Duodenal mucosa (tissue), 2 donors: ENCODE data around the gene MRPL23.

ENCODE experiments used
- H3K27ac ChIP-seq: one replicate; pipeline ENCODE4 v1.7.0; 2013; ENCODE audit warnings: low read depth, low read length
- H3K27me3 ChIP-seq, 2 donors: one replicate each; pipeline ENCODE4 v1.7.0; 2013; ENCODE audit warnings: low read length in 2 of 2, control low read depth in 1 of 2; ENCODE audit not compliant: insufficient read depth in 2 of 2, control insufficient read depth in 1 of 2
- H3K36me3 ChIP-seq, 2 donors: one replicate each; pipeline ENCODE4 v1.7.0; 2013; ENCODE audit warnings: low read length in 2 of 2, control low read depth in 1 of 2; ENCODE audit not compliant: insufficient read depth in 2 of 2, control insufficient read depth in 1 of 2
- H3K4me1 ChIP-seq, 2 donors: one replicate each; pipeline ENCODE4 v1.7.0; 2013; ENCODE audit warnings: low read length in 2 of 2, control low read depth in 1 of 2; ENCODE audit not compliant: insufficient read depth in 2 of 2, control insufficient read depth in 1 of 2
- H3K4me3 ChIP-seq, 2 donors: one replicate each; pipeline ENCODE4 v1.7.0; 2013; ENCODE audit warnings: low read length in 2 of 2, low read depth in 1 of 2
- H3K9ac ChIP-seq, 2 donors: one replicate each; pipeline ENCODE4 v1.7.0; 2013; ENCODE audit warnings: low read length in 2 of 2, low read depth in 1 of 2
- H3K9me3 ChIP-seq, 2 donors: one replicate each; pipeline ENCODE4 v1.7.0; 2013; ENCODE audit warnings: low read length in 2 of 2, control low read depth in 1 of 2; ENCODE audit not compliant: control insufficient read depth in 1 of 2

The MRPL23 gene

GRCh38 chr11:1963864-1964263, 16.7 kb downstream of the MRPL23 start:
- H3K9me3 ChIP-seq: no peaks in the 10 kb centered on the region
- no peaks in the 10 kb centered on the region for H3K4me1 ChIP-seq
- H3K9ac ChIP-seq: no peak overlapping the region
- no peak overlapping the region for H3K4me3 ChIP-seq
- H3K27ac ChIP-seq: no peak overlapping the region
- no peaks in the 10 kb centered on the region for H3K27me3 ChIP-seq
- no peaks in the 10 kb centered on the region for H3K36me3 ChIP-seq

- Histone ChIP-seq H3K27me3 (no peaks in the 10 kb centered on the region), H3K4me1 (no peaks in the 10 kb centered on the region), H3K36me3 (no peaks in the 10 kb centered on the region), H3K9me3 (no peaks in the 10 kb centered on the region), H3K27ac (no peak overlapping the region), H3K9ac (no peak overlapping the region), H3K4me3 (no peak overlapping the region)
Measured at GRCh38 chr11:1964348-1964747, 17.2 kb downstream of the MRPL23 start.

- no peaks in the 10 kb centered on the region for H3K36me3 ChIP-seq
- H3K4me1 ChIP-seq: no peaks in the 10 kb centered on the region
- no peak overlapping the region for H3K4me3 ChIP-seq
- no peak overlapping the region for H3K9ac ChIP-seq
- no peak overlapping the region for H3K27ac ChIP-seq
- no peaks in the 10 kb centered on the region for H3K27me3 ChIP-seq
- no peaks in the 10 kb centered on the region for H3K9me3 ChIP-seq
Measured at GRCh38 chr11:1964955-1965354, 17.8 kb downstream of the MRPL23 start.

- no peaks in the 10 kb centered on the region for H3K9me3 ChIP-seq
- no peaks in the 10 kb centered on the region for H3K27me3 ChIP-seq
- no peaks in the 10 kb centered on the region for H3K4me1 ChIP-seq
- H3K9ac ChIP-seq: no peak overlapping the region
- H3K36me3 ChIP-seq: no peaks in the 10 kb centered on the region
- H3K4me3 ChIP-seq: no peak overlapping the region
- no peak overlapping the region for H3K27ac ChIP-seq
Measured at GRCh38 chr11:1966531-1966930, 19.4 kb downstream of the MRPL23 start.

- H3K36me3 ChIP-seq: no peaks in the 10 kb centered on the region
- H3K4me3 ChIP-seq: no peak overlapping the region
- no peaks in the 10 kb centered on the region for H3K27me3 ChIP-seq
- H3K27ac ChIP-seq: no peak overlapping the region
- H3K9ac ChIP-seq: no peak overlapping the region
- no peaks in the 10 kb centered on the region for H3K4me1 ChIP-seq
- H3K9me3 ChIP-seq: no peaks in the 10 kb centered on the region
Measured at GRCh38 chr11:1967641-1968225, 20.6 kb downstream of the MRPL23 start.

- no peak overlapping the region for H3K9ac ChIP-seq
- H3K27ac ChIP-seq: no peak overlapping the region
- H3K27me3 ChIP-seq: no peaks in the 10 kb centered on the region
- H3K9me3 ChIP-seq: no peaks in the 10 kb centered on the region
- H3K36me3 ChIP-seq: no peaks in the 10 kb centered on the region
- H3K4me3 ChIP-seq: no peak overlapping the region
- H3K4me1 ChIP-seq: no peaks in the 10 kb centered on the region
Measured at GRCh38 chr11:1968454-1969002, 21.4 kb downstream of the MRPL23 start.

- H3K4me3 ChIP-seq: no peak overlapping the region
- H3K36me3 ChIP-seq: no peaks in the 10 kb centered on the region
- no peaks in the 10 kb centered on the region for H3K9me3 ChIP-seq
- no peak overlapping the region for H3K9ac ChIP-seq
- H3K4me1 ChIP-seq: no peaks in the 10 kb centered on the region
- no peak overlapping the region for H3K27ac ChIP-seq
- no peaks in the 10 kb centered on the region for H3K27me3 ChIP-seq
Measured at GRCh38 chr11:1969035-1969434, 21.9 kb downstream of the MRPL23 start.

- Histone ChIP-seq H3K27me3 (no peaks in the 10 kb centered on the region), H3K4me3 (no peak overlapping the region), H3K36me3 (no peaks in the 10 kb centered on the region), H3K27ac (no peak overlapping the region), H3K4me1 (no peaks in the 10 kb centered on the region), H3K9me3 (no peaks in the 10 kb centered on the region), H3K9ac (no peak overlapping the region)
Measured at GRCh38 chr11:1969776-1970175, 22.6 kb downstream of the MRPL23 start.

GRCh38 chr11:1970956-1971355, 23.8 kb downstream of the MRPL23 start:
- Histone ChIP-seq H3K4me3 (no peak overlapping the region), H3K4me1 (no peaks in the 10 kb centered on the region), H3K27me3 (no peaks in the 10 kb centered on the region), H3K27ac (no peak overlapping the region), H3K36me3 (no peaks in the 10 kb centered on the region), H3K9me3 (no peaks in the 10 kb centered on the region), H3K9ac (no peak overlapping the region)

- no peak overlapping the region for H3K27ac ChIP-seq
- H3K9me3 ChIP-seq: no peaks in the 10 kb centered on the region
- H3K36me3 ChIP-seq: no peaks in the 10 kb centered on the region
- H3K9ac ChIP-seq: no peak overlapping the region
- H3K4me1 ChIP-seq: no peaks in the 10 kb centered on the region
- H3K4me3 ChIP-seq: no peak overlapping the region
- no peaks in the 10 kb centered on the region for H3K27me3 ChIP-seq
Measured at GRCh38 chr11:1975185-1975584, 28.1 kb downstream of the MRPL23 start.
